ENCODE results near the gene NUF2. TPM values are rescaled to one million over a fixed set of nuclear protein-coding genes. Genes with fewer than 3 reads are reported as not detected.
"Not testable (repeated sequence)": the region's sequence is repeated elsewhere in the genome, so short reads cannot be mapped to it uniquely, and the experiment has no call there.

NUF2 gene
- 13.6 to 15.4 TPM (median 14.9 TPM) in 3 replicates for total RNA-seq

DNA sequence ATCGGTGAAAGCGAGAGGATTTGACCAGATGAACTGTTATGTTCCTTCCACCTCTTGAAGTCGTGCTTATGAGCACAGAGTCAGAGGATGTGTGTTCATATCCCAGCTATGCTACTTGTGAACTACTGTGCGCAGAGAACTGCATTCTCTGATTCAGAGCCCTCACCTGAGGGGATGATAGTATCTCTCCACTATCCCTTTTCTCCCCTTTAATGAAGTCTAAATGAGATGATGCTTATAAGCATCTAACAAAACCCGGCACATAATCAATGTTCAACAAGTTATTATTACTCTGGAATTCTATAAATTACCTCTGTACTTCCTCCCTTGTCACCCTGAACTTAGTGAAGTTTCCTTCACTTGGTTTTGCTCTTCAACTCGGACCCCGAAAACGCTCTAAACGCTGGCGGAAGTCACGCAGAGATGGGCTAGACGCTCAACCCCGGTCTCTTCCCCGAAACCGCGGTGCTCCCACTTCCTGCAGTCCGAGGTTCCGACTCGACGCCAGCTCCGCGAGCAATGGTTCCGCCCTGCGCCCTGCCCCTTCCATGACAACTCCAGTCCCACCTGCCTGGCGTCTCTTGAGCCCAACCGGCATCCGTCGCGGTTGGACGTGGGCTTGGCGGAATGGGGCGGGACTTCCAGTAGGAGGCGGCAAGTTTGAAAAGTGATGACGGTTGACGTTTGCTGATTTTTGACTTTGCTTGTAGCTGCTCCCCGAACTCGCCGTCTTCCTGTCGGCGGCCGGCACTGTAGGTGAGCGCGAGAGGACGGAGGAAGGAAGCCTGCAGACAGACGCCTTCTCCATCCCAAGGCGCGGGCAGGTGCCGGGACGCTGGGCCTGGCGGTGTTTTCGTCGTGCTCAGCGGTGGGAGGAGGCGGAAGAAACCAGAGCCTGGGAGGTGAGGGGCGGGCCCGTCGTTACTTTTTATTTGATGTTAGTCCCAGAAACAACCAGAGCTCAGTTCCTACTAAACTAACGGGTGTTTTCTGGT lies at the start of gene NUF2:
NUF2 (plus strand) TSS at position 644 of the 995 bp plus-strand sequence. CDS start 4,098 bp downstream, outside the sequence.
- no peaks in the 10 kb centered on the region for H3K36me3 Mint-ChIP-seq
- DNase-seq (ENCODE audit: low spot score in 2 of 2, unreplicated experiment in 2 of 2): peak; percentile 91 to 96
- peaks cover 20% of the 10 kb centered on the region for H3K4me1 Mint-ChIP-seq
- peak within 1 kb of the TSS; percentile 94 for H3K4me3 Mint-ChIP-seq
- TF ChIP-seq, protein P1, sequence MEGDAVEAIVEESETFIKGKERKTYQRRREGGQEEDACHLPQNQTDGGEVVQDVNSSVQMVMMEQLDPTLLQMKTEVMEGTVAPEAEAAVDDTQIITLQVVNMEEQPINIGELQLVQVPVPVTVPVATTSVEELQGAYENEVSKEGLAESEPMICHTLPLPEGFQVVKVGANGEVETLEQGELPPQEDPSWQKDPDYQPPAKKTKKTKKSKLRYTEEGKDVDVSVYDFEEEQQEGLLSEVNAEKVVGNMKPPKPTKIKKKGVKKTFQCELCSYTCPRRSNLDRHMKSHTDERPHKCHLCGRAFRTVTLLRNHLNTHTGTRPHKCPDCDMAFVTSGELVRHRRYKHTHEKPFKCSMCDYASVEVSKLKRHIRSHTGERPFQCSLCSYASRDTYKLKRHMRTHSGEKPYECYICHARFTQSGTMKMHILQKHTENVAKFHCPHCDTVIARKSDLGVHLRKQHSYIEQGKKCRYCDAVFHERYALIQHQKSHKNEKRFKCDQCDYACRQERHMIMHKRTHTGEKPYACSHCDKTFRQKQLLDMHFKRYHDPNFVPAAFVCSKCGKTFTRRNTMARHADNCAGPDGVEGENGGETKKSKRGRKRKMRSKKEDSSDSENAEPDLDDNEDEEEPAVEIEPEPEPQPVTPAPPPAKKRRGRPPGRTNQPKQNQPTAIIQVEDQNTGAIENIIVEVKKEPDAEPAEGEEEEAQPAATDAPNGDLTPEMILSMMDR (IDR thresholded peaks at IDR 0.05; ENCODE audit: unreplicated experiment): no peak
- H3K27me3 Mint-ChIP-seq (ENCODE audit: low read depth): no peaks in the 10 kb centered on the region
- H3K9me3 Mint-ChIP-seq: no peaks in the 10 kb centered on the region
- peak within 1 kb of the TSS; percentile 99 for H3K27ac Mint-ChIP-seq

GRCh38 chr1:163273766-163274441 lies 47.9 kb upstream of the NUF2 start:
- no peak for DNase-seq (ENCODE audit: low spot score in 2 of 2, unreplicated experiment in 2 of 2)
- Mint-ChIP-seq H3K27me3 (ENCODE audit: low read depth) (no peaks in the 10 kb centered on the region), H3K4me1 (peaks cover 15% of the 10 kb centered on the region), H3K27ac (no peak overlapping the region), H3K36me3 (peaks cover 29% of the 10 kb centered on the region), H3K9me3 (peaks cover 26% of the 10 kb centered on the region), H3K4me3 (no peak overlapping the region)
- TF ChIP-seq, protein P1 (IDR thresholded peaks at IDR 0.05; ENCODE audit: unreplicated experiment): no peak

- TF ChIP-seq, protein P1 (IDR thresholded peaks at IDR 0.05; ENCODE audit: unreplicated experiment): no peak
- Mint-ChIP-seq H3K4me3 (no peak overlapping the region), H3K27ac (no peak overlapping the region), H3K36me3 (peaks cover 35% of the 10 kb centered on the region), H3K9me3 (peaks cover 40% of the 10 kb centered on the region), H3K27me3 (ENCODE audit: low read depth) (no peaks in the 10 kb centered on the region), H3K4me1 (peaks cover 6% of the 10 kb centered on the region)
- no peak for DNase-seq (ENCODE audit: low spot score in 2 of 2, unreplicated experiment in 2 of 2)
These were observed 46.5 kb upstream of the NUF2 start for GRCh38 chr1:163275222-163275621.

- no peaks in the 10 kb centered on the region for H3K4me1 Mint-ChIP-seq
- H3K27ac Mint-ChIP-seq: no peak overlapping the region
- no peak overlapping the region for H3K4me3 Mint-ChIP-seq
- no peak for DNase-seq (ENCODE audit: low spot score in 2 of 2, unreplicated experiment in 2 of 2)
- no peaks in the 10 kb centered on the region for H3K27me3 Mint-ChIP-seq (ENCODE audit: low read depth)
- H3K36me3 Mint-ChIP-seq: peaks cover 51% of the 10 kb centered on the region
- TF ChIP-seq, protein P1 (IDR thresholded peaks at IDR 0.05; ENCODE audit: unreplicated experiment): no peak
- H3K9me3 Mint-ChIP-seq: peaks cover 58% of the 10 kb centered on the region
These were observed 43.2 kb upstream of the NUF2 start for GRCh38 chr1:163278602-163279001.

DNA sequence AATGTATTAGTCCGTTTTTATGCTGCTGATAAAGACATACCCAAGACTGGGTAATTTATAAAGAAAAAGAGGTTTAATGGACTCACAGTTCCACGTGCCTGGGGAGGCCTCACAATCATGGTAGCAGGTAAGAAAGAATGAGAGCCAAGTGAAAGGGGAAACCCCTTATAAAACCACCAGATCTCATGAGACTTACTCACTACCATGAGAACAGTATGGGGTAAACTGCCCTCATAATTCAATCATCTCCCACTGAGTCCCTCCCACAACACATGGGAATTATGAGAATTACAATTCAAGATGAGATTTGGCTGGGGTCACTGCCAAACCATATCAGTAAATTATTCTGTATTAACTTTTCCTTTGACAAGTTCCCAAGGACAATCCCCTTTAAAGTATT lies 36.9 kb upstream of the NUF2 start:
- H3K27me3 Mint-ChIP-seq (ENCODE audit: low read depth); H3K27ac Mint-ChIP-seq; H3K4me1 Mint-ChIP-seq; H3K4me3 Mint-ChIP-seq; DNase-seq (ENCODE audit: low spot score in 2 of 2, unreplicated experiment in 2 of 2): not testable (repeated sequence)
- peaks cover 29% of the 10 kb centered on the region for H3K9me3 Mint-ChIP-seq
- peaks cover 21% of the 10 kb centered on the region for H3K36me3 Mint-ChIP-seq

Data from mesothelial cell of epicardium (in vitro differentiated cells).